Thoracic aorta (tissue), 2 donors: ENCODE data around the gene NSUN6. TPM values are rescaled to one million over a fixed set of nuclear protein-coding genes. Genes with fewer than 3 reads are reported as not detected.

Source experiments
- ATAC-seq: fragments of 150-250 bp; one replicate; pipeline ENCODE4 v1.8.0; 2017; ENCODE audit warnings: low read depth; ENCODE audit not compliant: insufficient number of reproducible peaks, low FRiP score
- DNase-seq: peaks from one replicate; pipeline ENCODE4 v3.0.0-alpha.2; 2020; ENCODE audit warnings: low spot score
- H3K27ac ChIP-seq, 2 donors: fragments of 200-600 bp; sonication (generic); 1 replicate in 1 of 2; 2 replicates in 1 of 2; pipeline ENCODE4 v1.5.1; 2016; ENCODE audit warnings: mild to moderate bottlenecking in 2 of 2, moderate library complexity in 2 of 2
- H3K27me3 ChIP-seq: fragments of 200-600 bp; sonication (generic); replicated peaks from 2 replicates; pipeline ENCODE4 v1.6.0; 2016; ENCODE audit warnings: mild to moderate bottlenecking; ENCODE audit not compliant: insufficient read depth
- H3K36me3 ChIP-seq: fragments of 200-600 bp; sonication (generic); one replicate; pipeline ENCODE4 v1.5.1; 2016
- H3K4me1 ChIP-seq, 2 donors: fragments of 200-600 bp; sonication (generic); 1 replicate in 1 of 2; 2 replicates in 1 of 2; pipeline versions ENCODE4 v1.5.1 to v1.6.0; 2016; ENCODE audit warnings: low read depth in 2 of 2, mild to moderate bottlenecking in 1 of 2; ENCODE audit not compliant: control insufficient read depth in 1 of 2
- H3K4me3 ChIP-seq: fragments of 200-600 bp; sonication (generic); 2 replicates; pipeline ENCODE4 v1.5.1; 2016; ENCODE audit warnings: mild to moderate bottlenecking
- H3K9me3 ChIP-seq: fragments of 200-600 bp; sonication (generic); 2 replicates; pipeline ENCODE4 v1.5.1; 2016
- total RNA-seq, 2 donors: library from RNA; depleted of rRNA; stranded (reverse); fragments of >200 nt; gene quantifications; one replicate each; pipeline versions ENCODE4 v1.1.0 to v1.2.3, GENCODE V29; 2016
- TF ChIP-seq, protein P1 (sequence below): fragments of 200-600 bp; sonication (generic); IDR thresholded peaks from one replicate; pipeline ENCODE4 v1.5.1; 2019; ENCODE audit warnings: antibody characterized with exemption

NSUN6 gene
- total RNA-seq, 2 donors from 2014 or later = 12.7 to 19.8 TPM

- Histone ChIP-seq H3K4me3 (no peak overlapping the region), H3K9me3 (peaks cover 5% of the 10 kb centered on the region), H3K36me3 (no peaks in the 10 kb centered on the region), H3K4me1 (no peaks in the 10 kb centered on the region), H3K27me3 (no peaks in the 10 kb centered on the region), H3K27ac (no peak overlapping the region)
- DNase-seq (no peak), ATAC-seq (no peak)
- TF ChIP-seq, protein P1, sequence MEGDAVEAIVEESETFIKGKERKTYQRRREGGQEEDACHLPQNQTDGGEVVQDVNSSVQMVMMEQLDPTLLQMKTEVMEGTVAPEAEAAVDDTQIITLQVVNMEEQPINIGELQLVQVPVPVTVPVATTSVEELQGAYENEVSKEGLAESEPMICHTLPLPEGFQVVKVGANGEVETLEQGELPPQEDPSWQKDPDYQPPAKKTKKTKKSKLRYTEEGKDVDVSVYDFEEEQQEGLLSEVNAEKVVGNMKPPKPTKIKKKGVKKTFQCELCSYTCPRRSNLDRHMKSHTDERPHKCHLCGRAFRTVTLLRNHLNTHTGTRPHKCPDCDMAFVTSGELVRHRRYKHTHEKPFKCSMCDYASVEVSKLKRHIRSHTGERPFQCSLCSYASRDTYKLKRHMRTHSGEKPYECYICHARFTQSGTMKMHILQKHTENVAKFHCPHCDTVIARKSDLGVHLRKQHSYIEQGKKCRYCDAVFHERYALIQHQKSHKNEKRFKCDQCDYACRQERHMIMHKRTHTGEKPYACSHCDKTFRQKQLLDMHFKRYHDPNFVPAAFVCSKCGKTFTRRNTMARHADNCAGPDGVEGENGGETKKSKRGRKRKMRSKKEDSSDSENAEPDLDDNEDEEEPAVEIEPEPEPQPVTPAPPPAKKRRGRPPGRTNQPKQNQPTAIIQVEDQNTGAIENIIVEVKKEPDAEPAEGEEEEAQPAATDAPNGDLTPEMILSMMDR = no peak
Observed at GRCh38 chr10:18563003-18563726, 88.2 kb downstream of the NSUN6 start.

DNA sequence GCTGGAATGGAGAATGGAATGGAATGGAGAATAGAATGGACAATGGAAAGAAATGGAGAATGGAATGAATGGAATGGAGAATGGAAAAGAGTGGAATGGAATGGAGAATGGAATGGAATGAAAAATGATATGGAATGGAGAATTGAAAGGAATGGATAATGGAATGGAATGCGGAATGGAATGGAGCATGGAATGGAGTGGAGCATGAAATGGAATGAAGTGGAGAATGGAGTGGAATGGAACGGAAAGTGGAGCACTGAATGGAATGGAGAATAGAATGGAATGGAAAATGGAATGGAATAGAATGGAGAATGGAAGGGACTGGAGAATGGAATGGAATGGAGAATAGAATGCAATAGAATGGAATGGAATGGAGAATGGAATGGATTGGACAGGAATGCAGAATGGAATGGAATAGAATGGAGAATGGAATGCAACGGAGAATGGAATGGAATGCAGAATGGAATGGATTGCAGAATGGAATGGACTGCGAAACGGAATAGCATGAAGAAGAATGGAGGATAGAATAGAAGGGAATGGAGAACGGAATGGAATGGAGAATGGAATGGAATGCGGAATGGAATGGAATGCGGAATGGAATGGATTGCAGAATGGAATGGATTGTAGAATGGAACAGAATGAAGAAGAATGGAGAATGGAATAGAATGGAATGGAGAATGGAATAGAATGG is 89.4 kb downstream of the NSUN6 start:
- TF ChIP-seq, protein P1 = no peak
- H3K4me1 ChIP-seq = no peaks in the 10 kb centered on the region
- no peak overlapping the region for H3K4me3 ChIP-seq
- no peaks in the 10 kb centered on the region for H3K27me3 ChIP-seq
- peaks cover 5% of the 10 kb centered on the region for H3K9me3 ChIP-seq
- no peaks in the 10 kb centered on the region for H3K36me3 ChIP-seq
- ATAC-seq (no peak), DNase-seq (no peak)
- H3K27ac ChIP-seq = no peak overlapping the region

GRCh38 chr10:18557960-18558359 is 93.4 kb downstream of the NSUN6 start:
- no peak for DNase-seq
- H3K36me3 ChIP-seq = no peaks in the 10 kb centered on the region

GRCh38 chr10:18556522-18557147 is 94.8 kb downstream of the NSUN6 start:
- Histone ChIP-seq H3K4me3 (no peak overlapping the region), H3K4me1 (no peaks in the 10 kb centered on the region), H3K27me3 (no peaks in the 10 kb centered on the region), H3K9me3 (no peaks in the 10 kb centered on the region), H3K36me3 (no peaks in the 10 kb centered on the region), H3K27ac (no peak overlapping the region)
- TF ChIP-seq, protein P1 = no peak
- no peak for ATAC-seq
- no peak for DNase-seq

More at GRCh38 chr10:18557960-18558359, 93.4 kb downstream of the NSUN6 start:
- Histone ChIP-seq H3K4me1 (no peaks in the 10 kb centered on the region), H3K27me3 (no peaks in the 10 kb centered on the region), H3K4me3 (no peak overlapping the region), H3K27ac (no peak overlapping the region), H3K9me3 (peaks cover 5% of the 10 kb centered on the region)
- ATAC-seq = no peak
- TF ChIP-seq, protein P1 = no peak

DNA sequence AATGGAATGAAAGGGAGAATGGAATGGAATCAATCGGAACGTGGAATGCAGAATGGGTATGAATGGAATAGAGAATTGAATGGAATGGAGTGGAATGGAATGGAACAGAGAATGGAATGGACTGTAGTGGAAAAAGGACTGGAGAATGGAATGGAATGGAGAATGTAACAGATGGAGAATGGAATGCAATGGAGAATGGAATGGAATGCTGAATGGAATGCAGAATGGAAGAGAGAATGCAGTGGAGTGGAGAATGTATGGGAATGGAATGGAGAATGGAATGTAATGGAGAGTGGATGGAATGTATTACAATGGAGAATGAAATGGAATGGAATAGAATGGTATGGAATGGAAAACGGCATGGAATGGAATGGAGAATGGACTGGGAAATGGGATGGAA is 96.9 kb downstream of the NSUN6 start:
- Histone ChIP-seq H3K4me1 (no peaks in the 10 kb centered on the region), H3K4me3 (no peak overlapping the region), H3K36me3 (no peaks in the 10 kb centered on the region), H3K27ac (no peak overlapping the region), H3K27me3 (no peaks in the 10 kb centered on the region), H3K9me3 (no peaks in the 10 kb centered on the region)
- DNase-seq = no peak
- TF ChIP-seq, protein P1 = no peak
- no peak for ATAC-seq
